GM18858 (cell line): ENCODE measurements around the gene TPCN2.
"Not testable (repeated sequence)": the region's sequence is repeated elsewhere in the genome, so short reads cannot be mapped to it uniquely, and the experiment has no call there.

ENCODE experiments used
- ATAC-seq: cut with Tn5 transposase; IDR thresholded peaks from one replicate; pipeline ENCODE4 v1.9.1; 2021; ENCODE audit not compliant: unreplicated experiment

Gene TPCN2

DNA sequence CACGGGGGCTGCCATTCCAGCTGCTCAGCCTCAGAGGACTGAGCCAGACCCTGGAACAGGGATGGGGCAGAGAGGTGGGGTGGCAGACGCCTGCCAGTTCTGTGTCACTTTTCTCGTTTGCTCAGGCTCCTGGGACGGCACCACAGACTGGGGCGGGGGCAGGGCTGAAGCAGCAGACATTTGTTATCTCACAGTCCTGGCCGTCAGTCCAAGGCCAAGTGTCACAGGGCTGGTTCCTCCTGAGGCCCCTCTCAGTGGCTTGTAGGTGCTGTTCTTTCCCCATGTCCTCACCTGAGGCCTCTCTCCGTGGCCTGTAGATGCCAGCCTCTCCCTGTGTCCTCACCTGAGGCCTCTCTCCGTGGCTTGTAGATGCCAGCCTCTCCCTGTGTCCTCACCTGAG, 24.7 kb downstream of the TPCN2 start:
- ATAC-seq = no peak

DNA sequence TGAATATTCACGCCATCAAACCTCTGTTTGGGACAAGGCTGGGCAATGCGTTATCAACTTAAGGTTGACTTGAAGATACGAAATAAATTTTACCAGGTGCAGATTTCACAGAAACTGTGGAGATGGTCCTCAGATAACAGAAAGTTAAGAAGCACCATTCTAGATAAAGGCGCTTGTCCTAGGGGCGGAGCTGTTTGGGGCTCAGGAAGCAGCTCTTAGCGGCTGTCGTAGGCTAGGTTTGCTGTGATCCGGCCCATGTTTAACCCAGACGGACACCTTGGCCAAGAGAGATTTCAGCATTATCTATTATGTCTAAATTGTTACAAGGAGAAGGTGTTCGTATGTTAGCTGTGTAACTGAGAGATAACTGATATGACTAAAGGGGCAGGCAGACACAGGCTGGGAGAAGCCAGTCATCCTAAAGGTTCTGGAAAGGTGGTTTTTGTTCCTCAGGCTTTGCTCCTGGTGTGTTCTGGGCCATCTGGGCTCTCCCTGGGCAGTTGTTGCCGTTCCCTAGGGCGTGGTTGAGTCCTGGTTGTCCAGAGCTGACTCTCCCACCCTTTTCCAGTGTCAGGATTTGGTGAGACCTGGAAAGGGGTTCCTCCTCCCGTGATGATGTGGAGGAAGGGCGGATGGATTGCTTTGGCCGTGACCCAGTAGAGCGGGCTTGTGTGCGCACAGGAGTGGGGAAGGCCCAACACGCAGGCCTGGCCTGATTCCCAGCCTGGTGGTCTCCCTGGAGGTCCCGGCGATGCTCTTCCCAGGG, 25.8 kb downstream of the TPCN2 start:
- no peak for ATAC-seq

DNA sequence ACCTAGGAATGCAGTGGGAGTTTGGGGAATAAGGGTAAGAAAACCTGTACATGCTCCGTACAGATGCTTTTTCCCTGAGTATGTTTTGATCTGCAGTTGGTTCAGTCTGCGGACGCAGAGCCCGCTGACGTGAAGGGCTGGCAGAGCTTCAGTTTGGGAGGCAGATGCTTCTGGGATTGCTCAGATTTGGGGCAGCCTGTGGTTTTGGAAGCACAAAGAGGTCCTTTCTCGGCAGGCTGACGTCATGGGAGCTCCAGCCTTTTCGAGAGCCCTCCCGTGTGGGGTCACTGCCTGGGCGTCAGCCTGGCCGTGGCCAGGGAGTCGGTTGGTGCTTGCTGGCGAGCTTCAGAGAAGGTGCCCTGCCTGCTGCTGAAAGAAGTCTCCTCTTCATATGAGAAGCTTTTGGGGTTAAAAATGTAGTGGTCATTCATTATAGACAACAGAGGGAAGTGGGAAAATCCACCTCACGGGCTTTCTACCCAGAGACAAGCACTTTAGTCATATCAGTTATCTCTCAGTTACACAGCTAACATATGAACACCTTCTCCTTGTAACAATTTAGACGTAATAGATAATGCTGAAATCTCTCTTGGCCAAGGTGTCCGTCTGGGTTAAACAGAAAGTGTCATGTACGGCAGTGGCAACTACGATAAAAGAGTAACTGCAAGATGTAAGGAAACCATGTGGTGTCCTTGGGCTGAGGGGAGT, 26.8 kb downstream of the TPCN2 start:
- no peak for ATAC-seq

DNA sequence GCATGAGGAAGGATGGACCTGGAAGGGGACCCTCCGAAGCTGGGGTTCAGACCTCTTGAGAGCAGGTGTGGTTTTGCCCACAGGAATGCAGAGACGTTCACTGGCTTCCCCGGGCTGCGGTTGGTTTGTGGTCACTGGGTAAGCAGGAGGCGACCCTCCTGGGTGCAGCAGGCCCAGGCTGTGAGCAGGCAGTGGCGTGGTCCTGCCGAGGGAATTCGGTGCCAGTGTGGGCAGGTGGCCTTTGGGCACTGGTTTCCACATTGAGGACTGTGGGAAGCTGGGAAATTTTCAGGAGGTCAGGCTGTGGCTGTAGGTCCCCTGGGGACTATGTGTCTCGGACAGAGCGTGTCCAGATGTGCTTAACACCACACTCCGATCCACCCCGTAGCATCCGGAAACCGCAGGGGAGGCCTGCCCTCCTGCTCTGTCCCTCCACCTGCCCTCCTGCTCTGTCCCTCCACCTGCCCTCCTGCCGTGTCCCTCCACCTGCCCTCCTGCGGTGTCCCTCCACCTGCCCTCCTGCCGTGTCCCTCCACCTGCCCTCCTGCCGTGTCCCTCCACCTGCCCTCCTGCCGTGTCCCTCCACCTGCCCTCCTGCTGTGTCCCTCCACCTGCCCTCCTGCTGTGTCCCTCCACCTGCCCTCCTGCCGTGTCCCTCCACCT, 27.5 kb downstream of the TPCN2 start:
- no peak for ATAC-seq

DNA sequence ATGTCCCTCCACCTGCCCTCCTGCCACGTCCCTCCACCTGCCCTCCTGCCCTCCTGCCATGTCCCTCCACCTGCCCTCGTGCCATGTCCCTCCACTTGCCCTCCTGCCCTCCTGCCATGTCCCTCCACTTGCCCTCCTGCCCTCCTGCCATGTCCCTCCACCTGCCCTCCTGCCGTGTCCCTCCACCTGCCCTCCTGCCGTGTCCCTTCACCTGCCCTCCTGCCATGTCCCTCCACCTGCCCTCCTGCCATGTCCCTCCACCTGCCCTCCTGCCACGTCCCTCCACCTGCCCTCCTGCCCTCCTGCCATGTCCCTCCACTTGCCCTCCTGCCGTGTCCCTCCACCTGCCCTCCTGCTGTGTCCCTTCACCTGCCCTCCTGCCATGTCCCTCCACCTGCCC, 28.2 kb downstream of the TPCN2 start:
- not testable (repeated sequence) for ATAC-seq

- ATAC-seq = no peak
Measured at GRCh38 chr11:69078508-69078907, 29.8 kb downstream of the TPCN2 start.

DNA sequence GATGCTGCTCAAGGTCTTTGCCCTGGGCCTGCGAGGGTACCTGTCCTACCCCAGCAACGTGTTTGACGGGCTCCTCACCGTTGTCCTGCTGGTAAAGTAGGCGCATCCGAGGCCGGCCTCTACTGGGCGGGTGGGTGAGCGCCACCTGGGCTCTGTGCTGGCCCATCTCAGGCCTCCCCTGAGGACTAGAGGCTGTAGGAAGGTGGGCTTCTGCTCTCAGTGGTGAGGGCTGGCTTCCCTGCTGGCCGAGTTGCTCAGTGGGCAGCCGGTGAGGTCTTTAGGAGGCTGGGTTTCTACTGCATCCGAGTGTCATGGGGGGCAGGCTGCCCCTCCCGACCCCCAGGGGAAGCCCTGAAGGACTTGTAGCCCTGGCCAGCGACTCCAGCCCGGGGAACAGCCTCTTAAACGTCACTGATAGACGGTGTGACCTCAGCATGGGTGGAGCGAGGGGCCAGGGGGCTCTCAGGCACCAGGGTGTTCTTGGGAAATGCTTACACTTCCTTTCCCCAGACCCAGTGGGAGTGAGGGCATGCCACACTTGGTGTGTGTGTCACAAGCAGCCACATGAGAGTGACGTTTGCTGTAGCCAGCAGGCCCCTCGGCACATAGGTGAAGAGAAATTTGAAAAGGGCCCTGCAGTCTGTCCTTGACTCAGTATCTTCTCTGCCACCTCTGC, 30.3 kb downstream of the TPCN2 start:
- no peak for ATAC-seq

DNA sequence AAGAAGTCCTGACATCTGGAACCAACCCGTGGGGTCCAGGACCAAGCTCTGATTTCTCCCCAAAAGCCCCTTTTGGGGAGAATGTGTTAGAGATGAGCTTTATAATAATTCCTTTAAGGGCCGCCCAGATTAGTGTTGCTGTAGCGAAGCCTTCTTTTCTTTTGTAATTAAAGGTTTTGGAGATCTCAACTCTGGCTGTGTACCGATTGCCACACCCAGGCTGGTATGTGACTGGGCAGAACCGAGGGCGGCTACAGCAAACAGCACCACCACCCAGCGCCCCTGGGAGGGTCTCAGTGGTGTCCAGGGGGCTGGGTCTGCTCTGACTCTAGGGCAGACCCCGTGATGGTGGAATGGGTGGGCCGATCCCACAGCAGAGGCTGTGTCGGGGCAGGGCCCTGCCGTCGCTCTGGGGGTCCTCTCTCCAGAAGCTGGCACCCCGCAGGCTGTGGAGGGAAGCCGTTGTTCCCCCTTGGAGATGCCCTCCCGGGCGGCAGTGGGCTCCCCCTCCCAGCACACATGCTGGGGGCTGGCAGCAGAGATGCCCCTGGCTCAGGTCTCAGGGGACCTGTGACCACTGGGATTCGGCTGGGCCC, 31.0 kb downstream of the TPCN2 start:
- no peak for ATAC-seq

DNA sequence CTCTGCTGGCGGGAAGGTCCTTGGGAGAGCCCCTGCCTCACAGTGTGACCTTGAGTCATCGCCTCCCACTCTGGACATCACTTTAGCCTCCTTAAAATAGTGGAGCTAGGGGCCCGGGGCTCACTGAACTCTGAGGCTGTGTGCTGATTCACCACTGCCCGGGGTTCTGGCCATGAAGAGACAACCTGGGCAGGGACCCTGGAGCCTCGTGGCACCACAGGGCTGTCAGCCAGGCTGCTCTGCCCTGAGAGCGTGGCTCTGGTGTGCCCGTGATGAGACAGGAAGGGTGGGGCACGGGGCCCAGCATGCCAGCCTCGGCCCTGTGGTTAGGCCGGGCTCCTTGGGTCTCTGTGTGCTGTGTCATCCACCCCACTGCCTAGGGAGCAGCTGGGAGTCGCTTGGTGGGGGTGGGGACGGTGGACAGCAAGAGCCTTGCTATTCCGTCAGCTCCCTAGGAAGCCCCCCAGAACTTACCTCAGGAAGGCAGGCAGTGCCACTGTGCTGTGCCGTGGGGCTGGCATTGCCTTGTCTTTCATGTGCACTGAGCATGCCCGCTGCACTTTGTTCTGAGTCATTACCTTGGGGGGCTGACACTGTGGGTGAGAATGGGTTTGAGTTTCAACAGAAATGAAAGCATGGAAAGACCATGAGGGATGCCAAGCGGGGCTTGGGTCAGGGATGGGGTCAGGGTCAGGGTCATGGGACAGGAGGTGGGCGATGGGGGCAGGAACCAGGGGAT, 31.7 kb downstream of the TPCN2 start:
- no peak for ATAC-seq

GRCh38 chr11:69081180-69081579, 32.4 kb downstream of the TPCN2 start:
- no peak for ATAC-seq

DNA sequence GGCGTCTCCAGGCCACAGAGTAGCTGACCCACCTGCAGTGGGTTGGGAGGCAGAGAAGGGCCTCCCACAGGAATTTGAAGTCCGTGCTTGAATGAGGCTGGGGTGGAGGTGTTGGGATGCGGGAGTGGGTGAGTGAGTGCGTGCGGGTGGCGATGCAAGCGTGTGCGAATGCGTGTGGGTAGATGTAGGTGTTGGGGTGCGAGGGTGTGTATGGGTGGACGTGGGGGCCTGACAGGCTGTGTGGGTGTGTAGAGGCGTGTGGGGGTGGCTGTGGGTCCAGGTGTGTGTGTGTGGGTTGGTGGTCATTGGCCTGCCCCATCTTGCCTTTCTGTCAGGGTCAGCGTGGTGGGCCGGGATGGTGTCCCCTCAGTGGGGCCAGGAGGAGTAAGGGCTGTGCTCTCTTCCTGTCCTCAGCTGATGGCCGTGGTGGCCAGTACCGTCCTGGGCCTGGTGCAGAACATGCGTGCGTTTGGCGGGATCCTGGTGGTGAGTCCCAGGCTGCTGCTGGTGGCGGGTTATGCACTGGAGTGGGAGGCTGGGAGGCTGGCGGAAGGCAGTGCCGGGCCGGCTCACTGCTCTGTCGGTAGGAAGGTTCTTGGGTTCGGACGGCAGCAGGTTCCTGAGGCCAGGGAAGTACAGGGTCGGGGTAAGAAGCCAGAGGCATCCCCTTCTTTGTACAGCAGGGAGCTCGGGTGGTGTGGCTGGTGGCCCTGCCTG, 35.0 kb downstream of the TPCN2 start:
- no peak for ATAC-seq

GRCh38 chr11:69084371-69084770, 35.6 kb downstream of the TPCN2 start:
- ATAC-seq = no peak

GRCh38 chr11:69085490-69086095, 36.9 kb downstream of the TPCN2 start:
- no peak for ATAC-seq

DNA sequence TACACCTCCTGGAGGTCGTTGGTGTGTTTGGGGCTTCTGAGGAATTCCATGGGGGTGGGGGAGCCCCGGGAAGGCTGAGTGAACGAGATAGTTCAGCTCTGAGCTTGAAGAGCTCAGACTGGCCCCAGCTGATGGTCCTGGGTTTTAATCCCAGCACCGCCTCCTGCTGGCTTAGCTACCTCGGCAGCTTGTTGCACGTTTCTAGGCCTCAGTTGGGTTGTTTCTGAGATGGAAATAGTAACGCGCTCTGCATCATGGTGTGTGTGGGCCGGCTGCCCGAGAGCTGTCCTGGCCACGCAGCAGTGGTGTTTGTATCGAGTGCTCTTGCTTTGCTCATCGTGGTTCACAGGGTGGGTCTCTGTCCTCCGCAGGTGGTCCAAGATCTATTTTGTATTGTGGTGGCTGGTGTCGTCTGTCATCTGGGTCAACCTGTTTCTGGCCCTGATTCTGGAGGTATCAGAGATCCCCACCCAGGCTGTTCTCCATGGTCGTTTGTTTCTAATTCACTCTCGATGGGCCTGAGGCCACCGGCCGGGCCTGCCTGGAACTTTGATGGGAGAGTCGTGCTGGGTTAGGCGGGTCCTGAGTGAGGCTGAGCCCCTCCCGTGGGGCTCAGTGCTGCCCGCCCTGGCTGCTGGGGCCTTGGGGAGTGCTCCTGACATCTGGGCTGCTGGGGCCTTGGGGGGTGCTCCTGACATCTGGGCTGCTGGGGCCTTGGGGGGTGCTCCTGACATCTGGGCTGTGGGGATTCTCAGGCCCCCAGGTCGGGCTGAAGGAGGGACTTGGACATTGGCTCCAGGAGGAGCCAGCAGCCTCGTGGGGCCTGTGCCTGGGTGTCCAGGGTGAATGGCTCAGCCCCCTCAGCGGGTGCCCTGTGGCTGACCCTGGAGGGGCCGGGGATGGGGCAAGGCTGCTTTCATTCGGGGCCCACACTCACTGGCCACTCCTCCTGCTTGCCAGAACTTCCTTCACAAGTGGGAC, 37.7 kb downstream of the TPCN2 start:
- ATAC-seq = no peak

GRCh38 chr11:69087133-69087524, 38.4 kb downstream of the TPCN2 start:
- ATAC-seq = no peak

DNA sequence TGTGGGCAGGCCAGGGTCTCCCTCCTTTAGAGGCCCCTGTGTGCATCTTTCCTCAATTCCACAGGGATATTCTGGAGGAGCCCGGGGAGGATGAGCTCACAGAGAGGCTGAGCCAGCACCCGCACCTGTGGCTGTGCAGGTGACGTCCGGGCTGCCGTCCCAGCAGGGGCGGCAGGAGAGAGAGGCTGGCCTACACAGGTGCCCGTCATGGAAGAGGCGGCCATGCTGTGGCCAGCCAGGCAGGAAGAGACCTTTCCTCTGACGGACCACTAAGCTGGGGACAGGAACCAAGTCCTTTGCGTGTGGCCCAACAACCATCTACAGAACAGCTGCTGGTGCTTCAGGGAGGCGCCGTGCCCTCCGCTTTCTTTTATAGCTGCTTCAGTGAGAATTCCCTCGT, 39.1 kb downstream of the TPCN2 start:
- no peak for ATAC-seq

DNA sequence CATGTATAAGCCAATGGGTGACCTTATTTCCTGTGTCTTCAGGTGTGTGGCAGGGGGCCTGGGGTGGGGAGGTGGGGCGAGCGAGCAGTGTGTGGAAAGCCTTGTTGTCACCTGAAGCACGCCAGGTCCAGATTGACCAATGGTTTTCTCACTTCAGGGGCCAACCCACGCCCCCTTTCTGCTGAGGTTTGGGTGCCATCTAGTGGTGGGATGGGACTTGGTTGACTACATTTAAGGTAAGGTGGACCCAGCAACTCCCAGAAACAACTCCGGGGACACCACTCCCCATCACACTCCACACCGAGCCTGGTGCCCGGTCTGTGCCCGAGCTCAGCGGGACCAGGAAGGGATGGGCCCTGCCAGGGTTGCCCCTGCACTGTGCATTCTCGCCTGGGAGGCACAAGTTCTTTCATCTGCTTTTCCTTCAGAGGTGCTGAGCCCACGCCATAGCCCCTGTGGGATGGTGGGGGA, 40.0 kb downstream of the TPCN2 start:
- no peak for ATAC-seq

- ATAC-seq = no peak
Measured at GRCh38 chr11:69089258-69089657, 40.5 kb downstream of the TPCN2 start.
